Stimulated activated CD8-positive, alpha-beta memory T cell treated with anti-CD3 and anti-CD28 coated beads, Interleukin-12 subunit alpha, Interleukin-12 subunit beta, amount 100 ng/mL, for 1 hour (primary cell): Measurements from ENCODE around the gene PTCD1.
"Not testable (repeated sequence)": the region's sequence is repeated elsewhere in the genome, so short reads cannot be mapped to it uniquely, and the experiment has no call there.

Source experiments
- DNase-seq: peaks from one replicate; pipeline ENCODE4 v3.0.0-alpha.2; 2020; ENCODE audit warnings: low read depth

Gene PTCD1

GRCh38 chr7:99407872-99408378, 30.7 kb downstream of the PTCD1 start:
- peak; percentile 25 for DNase-seq

- no peak for DNase-seq
Measured at GRCh38 chr7:99406557-99406956, 32.0 kb downstream of the PTCD1 start.

GRCh38 chr7:99404977-99405320, 33.6 kb downstream of the PTCD1 start:
- no peak for DNase-seq

GRCh38 chr7:99404235-99404976, 34.2 kb downstream of the PTCD1 start:
- DNase-seq, result no peak

GRCh38 chr7:99403764-99404163, 34.8 kb downstream of the PTCD1 start:
- no peak for DNase-seq

- DNase-seq, result no peak
Measured at GRCh38 chr7:99402854-99403253, 35.7 kb downstream of the PTCD1 start.

GRCh38 chr7:99399597-99399996, 39.0 kb downstream of the PTCD1 start:
- DNase-seq, result no peak

- no peak for DNase-seq
Measured at GRCh38 chr7:99398891-99399445, 39.6 kb downstream of the PTCD1 start.

GRCh38 chr7:99397297-99397983, 41.2 kb downstream of the PTCD1 start:
- DNase-seq, result no peak

- DNase-seq, result no peak
Measured at GRCh38 chr7:99396418-99397296, 41.9 kb downstream of the PTCD1 start.

- no peak for DNase-seq
Measured at GRCh38 chr7:99395616-99396327, 42.8 kb downstream of the PTCD1 start.

GRCh38 chr7:99394188-99394502, 44.5 kb downstream of the PTCD1 start:
- no peak for DNase-seq

GRCh38 chr7:99393355-99394187, 45.0 kb downstream of the PTCD1 start:
- no peak for DNase-seq

GRCh38 chr7:99392659-99393354, 45.8 kb downstream of the PTCD1 start:
- DNase-seq, result peak; percentile 67

- no peak for DNase-seq
Measured at GRCh38 chr7:99392046-99392445, 46.6 kb downstream of the PTCD1 start.

- DNase-seq, result no peak
Measured at GRCh38 chr7:99390941-99391602, 47.5 kb downstream of the PTCD1 start.

GRCh38 chr7:99389772-99390171, 48.8 kb downstream of the PTCD1 start:
- no peak for DNase-seq

GRCh38 chr7:99387912-99388311, 50.7 kb downstream of the PTCD1 start:
- DNase-seq, result no peak

GRCh38 chr7:99387239-99387635, 51.4 kb downstream of the PTCD1 start:
- DNase-seq, result not testable (repeated sequence)
